ENCODE results near the gene THAP6.
"Not testable (repeated sequence)": the region's sequence is repeated elsewhere in the genome, so short reads cannot be mapped to it uniquely, and the experiment has no call there.

THAP6 gene

DNA sequence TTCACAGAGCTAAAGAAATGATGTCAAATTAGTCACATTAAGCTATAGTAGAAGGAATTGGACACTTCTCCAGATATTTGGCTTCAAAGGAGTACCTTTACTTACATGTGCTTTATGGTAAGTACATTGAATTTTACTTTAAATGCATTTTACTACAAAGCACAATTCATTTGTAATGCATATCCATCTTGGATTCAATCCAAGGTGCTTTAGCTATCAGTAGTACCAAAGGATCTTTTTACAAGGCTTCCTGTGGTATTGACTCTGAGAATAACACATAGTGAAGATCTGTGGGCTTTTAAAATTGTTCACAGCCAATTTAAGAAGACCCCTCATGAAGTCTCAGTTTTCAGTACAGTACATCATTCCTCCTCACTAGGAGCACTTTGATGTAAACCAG is 13.2 kb downstream of the THAP6 start:
- DNase-seq = no peak

GRCh38 chr4:75530556-75531322 is 16.5 kb downstream of the THAP6 start:
- no peak for DNase-seq

GRCh38 chr4:75531536-75532143 is 17.4 kb downstream of the THAP6 start:
- DNase-seq = not testable (repeated sequence)

- not testable (repeated sequence) for DNase-seq
Observed at GRCh38 chr4:75533339-75533887, 19.1 kb downstream of the THAP6 start.

- not testable (repeated sequence) for DNase-seq
Observed at GRCh38 chr4:75533926-75534325, 19.7 kb downstream of the THAP6 start.

- DNase-seq = not testable (repeated sequence)
Observed at GRCh38 chr4:75537308-75537707, 23.0 kb downstream of the THAP6 start.

GRCh38 chr4:75542824-75543223 is 28.6 kb downstream of the THAP6 start:
- DNase-seq = peak; percentile 83

- peak; percentile 22 for DNase-seq
Observed at GRCh38 chr4:75544220-75544619, 29.9 kb downstream of the THAP6 start.

DNA sequence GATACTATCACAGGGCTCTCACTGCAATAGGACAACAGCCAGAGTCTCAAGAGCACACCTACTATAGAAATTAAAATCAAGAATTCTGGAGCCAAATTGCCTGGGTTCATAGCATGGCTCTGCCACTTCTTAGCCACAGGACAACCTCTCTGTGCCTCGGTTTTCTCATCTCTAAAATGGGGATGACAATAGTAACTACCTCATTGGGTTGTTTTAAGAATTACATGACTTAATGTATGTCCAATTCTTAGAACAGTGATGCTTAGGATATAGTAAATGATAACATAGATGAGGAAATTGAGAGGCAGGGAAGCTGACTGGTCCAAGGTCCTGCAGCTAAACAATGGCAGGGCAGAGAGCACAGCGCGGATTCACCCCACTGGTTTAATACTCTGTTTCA is 30.6 kb downstream of the THAP6 start:
- DNase-seq = no peak

DNA sequence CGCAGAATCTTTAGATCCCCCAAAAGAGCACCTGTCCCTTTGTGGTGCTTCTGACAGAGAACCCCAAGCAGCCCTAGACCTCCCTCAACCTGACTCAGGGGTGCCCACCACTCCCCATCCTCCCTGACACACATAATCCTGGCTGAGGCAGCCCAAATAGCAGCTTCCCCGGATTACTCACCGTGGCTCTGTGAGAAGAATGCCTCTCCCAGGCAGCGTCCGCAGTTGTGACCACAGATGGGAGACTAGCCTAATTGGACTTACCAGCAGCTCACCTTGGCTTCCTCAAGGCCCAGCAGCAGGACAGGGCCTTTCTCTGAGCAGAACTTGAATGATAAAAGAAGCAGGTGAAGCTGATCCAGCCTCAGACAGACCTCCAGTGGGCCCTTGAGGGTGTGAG is 31.3 kb downstream of the THAP6 start:
- DNase-seq = peak; percentile 33

DNA sequence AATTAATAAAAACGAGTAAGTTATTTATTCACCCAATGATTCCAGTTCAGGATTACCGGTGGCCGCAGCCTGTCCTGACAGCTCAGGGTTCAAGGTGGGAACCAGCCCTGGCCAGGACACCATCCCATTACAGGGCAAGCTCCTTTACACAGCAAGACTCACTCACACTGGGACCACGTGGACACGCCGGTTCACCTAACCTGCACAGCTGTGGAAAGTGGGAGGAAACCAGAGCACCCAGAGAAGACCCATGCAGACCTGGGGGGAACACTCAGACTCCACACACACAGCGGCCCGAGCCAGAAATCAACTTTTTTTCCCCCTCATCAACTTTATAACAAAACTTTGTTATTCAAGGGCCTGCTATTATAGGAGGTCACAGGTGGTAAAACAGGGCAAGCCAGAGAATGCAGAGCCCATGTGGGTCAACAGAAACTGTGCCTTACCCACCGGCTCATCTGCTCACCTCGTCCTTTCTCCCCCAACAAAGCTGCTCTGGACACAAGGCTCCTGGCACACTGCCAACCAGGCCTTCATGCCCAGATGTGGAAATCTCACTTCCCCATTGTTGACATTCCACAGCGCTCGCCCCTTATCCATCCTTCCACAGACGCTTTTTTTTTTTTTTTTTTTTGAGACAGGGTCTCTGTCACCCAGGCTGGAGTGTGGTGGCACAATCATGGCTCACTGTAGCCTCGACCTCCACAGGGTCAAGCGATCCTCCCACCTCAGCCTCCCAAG is 33.5 kb downstream of the THAP6 start:
- DNase-seq = no peak

DNA sequence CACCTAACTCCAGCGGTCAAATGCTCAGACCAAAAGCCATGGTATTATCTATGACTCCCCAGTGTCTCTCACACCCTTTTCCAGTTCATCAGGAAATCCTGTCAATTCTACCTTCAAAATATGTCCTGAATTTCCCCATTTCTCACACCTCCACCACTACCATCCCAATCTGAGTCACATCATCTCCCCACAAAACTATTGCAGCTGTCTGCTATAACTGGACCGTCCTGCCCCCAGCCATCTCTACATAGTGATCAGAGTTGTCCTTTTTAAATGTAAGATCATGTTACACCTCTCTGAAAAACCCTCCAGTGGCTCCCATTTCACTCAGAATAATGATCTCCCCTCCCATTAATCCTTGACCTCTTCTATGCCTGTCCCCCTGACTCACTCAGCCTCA is 34.7 kb downstream of the THAP6 start:
- no peak for DNase-seq

DNA sequence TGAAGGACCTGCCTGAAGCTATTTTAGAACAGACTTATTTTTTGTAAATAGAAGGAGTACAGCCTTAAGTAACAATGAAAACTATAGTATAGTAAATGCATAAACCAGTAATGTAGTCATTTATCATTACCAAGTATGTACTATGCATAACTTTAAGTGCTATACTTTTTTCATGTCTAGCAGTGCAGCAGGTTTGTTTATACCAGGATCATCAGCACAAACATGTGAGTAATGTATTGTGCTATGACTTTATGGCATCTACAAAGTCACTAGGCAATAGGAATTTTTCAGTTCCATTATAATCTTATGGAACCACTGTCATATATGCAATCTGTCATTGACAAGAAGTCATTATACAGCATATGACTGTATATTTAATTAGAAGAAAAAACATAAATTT is 38.2 kb downstream of the THAP6 start:
- DNase-seq = no peak

- peak; percentile 77 for DNase-seq
Observed at GRCh38 chr4:75555294-75556164, 41.3 kb downstream of the THAP6 start, which contains the start of gene ODAPH. Gene ODAPH, plus strand, starts transcription at chr4:75556066. Its CDS starts 17 bp downstream, at chr4:75556083.

- DNase-seq = no peak
Observed at GRCh38 chr4:75557696-75558095, 43.4 kb downstream of the THAP6 start.

DNA sequence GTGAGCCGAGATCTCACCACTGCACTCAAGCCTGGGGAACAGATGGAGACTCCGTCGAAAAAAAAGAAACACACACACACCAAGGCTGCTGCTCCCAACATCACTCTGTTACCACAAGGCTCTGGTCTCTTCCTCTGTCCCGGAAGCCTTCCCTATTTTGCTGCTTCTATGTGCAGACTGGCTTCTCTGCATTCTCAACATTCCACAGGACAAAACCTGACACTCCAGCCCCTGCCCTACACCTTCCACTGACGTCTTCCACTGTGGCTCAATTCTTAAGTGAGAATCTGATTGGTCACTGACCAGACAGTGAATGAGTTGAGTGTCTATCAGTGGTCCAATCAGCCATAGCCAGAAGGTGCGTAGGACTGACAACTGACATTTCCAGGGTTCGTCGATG is 47.5 kb downstream of the THAP6 start:
- no peak for DNase-seq

- no peak for DNase-seq
Observed at GRCh38 chr4:75564023-75564422, 49.8 kb downstream of the THAP6 start.

DNA sequence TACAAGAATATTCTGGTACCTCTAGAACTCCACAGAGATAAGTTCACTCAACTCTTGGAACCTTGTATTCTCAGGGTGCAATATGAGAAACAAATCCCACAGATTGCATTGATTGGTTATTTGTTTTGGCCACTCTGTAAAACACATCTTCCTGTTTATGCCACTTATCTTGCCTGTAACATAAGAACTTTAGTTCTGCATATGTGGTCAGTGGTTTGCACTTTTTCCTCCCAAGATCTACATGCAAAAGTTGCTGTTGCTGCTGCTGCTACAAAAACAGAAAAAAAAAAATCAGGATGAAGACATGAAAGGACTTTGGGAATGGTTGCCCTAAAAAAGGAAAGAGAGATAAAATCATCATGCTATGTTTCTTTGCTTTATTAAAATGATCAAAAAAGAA is 51.2 kb downstream of the THAP6 start:
- DNase-seq = no peak

DNA sequence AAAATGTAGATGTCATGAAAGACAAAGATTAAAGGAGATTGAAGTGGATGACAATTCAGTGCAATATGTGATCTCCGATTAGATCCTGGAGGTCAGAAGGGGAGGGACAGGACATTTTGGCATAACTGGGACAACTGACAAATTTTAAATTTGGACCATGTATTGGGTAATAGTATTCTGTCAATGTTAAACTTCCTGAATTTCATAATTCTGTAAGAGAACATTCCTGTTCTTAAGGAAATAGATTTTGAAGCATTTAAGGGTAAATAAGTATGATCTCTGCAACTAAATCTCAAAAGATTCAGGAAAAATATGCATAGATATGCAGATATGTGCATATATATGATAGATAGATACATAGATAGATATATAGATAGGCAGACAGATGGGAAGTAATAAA is 52.6 kb downstream of the THAP6 start:
- no peak for DNase-seq

- DNase-seq = no peak
Observed at GRCh38 chr4:75567725-75568124, 53.5 kb downstream of the THAP6 start.

All from NCI-H226 (cell line).